Large intestine (tissue), 3 donors: ENCODE data around the gene KIAA0319L. TPM values are rescaled to one million over a fixed set of nuclear protein-coding genes. Genes with fewer than 3 reads are reported as not detected.
A peak's percentile ranks its signal among the peaks of the same experiment; 100 is the strongest.

Experiments
- DNase-seq, 2 donors: peaks; one replicate each; pipeline versions ENCODE4 v3.0.0 to v3.0.0-alpha.2; 2013
- H3K27ac ChIP-seq: one replicate; pipeline ENCODE4 v1.5.1; 2013; ENCODE audit warnings: low read length
- H3K27me3 ChIP-seq: 2 replicates; pipeline ENCODE4 v1.6.1; 2013; ENCODE audit warnings: low read length; ENCODE audit not compliant: control insufficient read depth, insufficient read depth
- H3K36me3 ChIP-seq: 2 replicates; pipeline ENCODE4 v1.6.1; 2013; ENCODE audit warnings: low read length; ENCODE audit not compliant: control insufficient read depth, insufficient read depth
- H3K4me1 ChIP-seq: one replicate; pipeline ENCODE4 v1.6.1; 2013; ENCODE audit warnings: low read length; ENCODE audit not compliant: control insufficient read depth, insufficient read depth
- H3K4me3 ChIP-seq: one replicate; pipeline ENCODE4 v1.5.1; 2013; ENCODE audit warnings: low read length
- H3K9me3 ChIP-seq: one replicate; pipeline ENCODE4 v1.6.1; 2013; ENCODE audit warnings: mild to moderate bottlenecking, low read depth, low read length, moderate library complexity; ENCODE audit not compliant: control insufficient read depth
- WGBS: methylation state at CpG from one replicate; pipeline ENCODE4 v1.1.5; 2013; ENCODE audit warnings: low lambda C conversion rate; ENCODE audit not compliant: insufficient coverage; 5-methylcytosine and 5-hydroxymethylcytosine counted together
- polyA plus RNA-seq: library from polyadenylated mRNA; unstranded; fragments of 120-200 nt; gene quantifications from one replicate; pipeline ENCODE4 v1.2.1, GENCODE V29; 2013

KIAA0319L gene
- polyA plus RNA-seq, 1 donor, result 60.3 TPM

DNA sequence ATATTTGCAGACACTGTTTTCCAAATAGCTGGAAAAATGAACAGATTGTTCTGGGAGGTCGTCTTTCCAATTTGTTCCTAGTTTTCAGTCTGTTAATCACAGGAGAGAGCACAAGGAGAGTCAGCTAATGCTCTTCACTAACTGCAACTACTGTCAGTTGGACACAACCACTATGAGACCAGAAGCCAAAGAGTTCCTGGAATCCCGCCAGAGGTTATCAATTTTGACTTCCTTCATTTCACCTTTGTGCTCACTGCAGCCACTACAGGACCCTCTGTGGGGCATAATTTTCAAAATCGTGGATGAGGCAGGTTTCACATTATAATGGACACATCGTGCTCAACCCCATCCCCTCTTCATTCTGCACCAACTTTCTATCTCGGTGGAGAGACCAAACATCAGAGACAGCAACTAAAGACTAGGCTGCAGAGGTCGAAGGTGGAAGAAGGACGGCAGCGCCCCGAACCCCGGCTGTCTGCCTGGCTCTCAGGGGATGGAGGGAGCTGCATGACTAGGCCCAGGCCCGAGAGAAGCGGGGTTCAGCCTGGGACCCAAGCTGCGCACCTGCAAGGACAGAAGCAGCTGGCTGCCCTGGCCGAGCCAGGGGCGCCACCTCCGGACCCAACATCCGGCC is 602 bp downstream of the KIAA0319L start:
- H3K4me3 ChIP-seq, result peak overlapping the region; percentile 68
- no peak for DNase-seq
- peak overlapping the region; percentile 90 for H3K27ac ChIP-seq
- peaks cover 2% of the 10 kb centered on the region for H3K9me3 ChIP-seq
- WGBS, result 0% methylated on average over 1 of the region's 17 CpGs
- H3K36me3 ChIP-seq, result peaks cover 24% of the 10 kb centered on the region
- no peaks in the 10 kb centered on the region for H3K27me3 ChIP-seq
- peaks cover 18% of the 10 kb centered on the region for H3K4me1 ChIP-seq

DNA sequence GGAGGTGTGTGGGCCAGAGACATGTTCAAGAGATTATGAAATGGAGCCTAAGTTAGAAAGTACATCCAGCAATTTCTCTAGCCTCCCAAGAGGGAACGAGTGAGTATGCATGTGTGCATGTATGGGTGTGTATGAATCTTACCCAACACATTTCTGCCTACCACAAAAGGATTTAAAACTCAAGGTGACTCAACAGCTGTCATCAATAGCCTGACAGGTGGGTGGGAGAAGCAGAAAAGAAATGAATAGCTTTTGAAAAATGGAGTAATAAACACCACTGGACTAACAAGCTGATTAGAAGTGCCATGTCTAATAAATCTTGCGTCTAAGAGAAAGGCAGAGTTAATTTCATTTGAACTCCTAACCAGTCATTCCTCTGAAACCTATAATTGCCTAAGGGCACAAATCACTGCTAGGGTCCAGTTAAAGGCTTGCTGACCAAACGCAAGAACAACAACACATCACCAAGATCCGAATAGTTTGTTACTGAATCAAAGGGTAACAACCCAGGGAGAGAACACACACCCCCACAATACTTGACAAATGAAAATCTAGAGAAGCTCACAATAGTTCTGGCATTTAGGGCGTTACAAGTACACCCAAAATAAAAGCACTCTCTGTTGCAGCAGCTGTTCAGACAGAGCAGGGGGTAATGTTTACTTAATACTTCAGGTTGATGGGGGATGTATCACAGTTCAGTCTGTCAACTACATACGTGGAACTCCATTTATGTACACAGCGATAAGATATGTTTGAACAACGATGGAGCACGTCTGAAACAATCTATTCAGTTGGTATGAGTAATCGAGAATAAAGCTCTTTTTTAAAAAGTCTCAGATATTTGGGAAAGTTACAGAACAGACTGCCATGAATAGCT is 1.4 kb downstream of the KIAA0319L start:
- peaks cover 18% of the 10 kb centered on the region for H3K4me1 ChIP-seq
- peaks cover 2% of the 10 kb centered on the region for H3K9me3 ChIP-seq
- 20% methylated on average over 3 of the region's 10 CpGs for WGBS
- no peaks in the 10 kb centered on the region for H3K27me3 ChIP-seq
- peaks cover 29% of the 10 kb centered on the region for H3K36me3 ChIP-seq
- peak overlapping the region; percentile 90 for H3K27ac ChIP-seq
- peak; percentile 38 to 73 for DNase-seq
- peak overlapping the region; percentile 68 for H3K4me3 ChIP-seq

DNA sequence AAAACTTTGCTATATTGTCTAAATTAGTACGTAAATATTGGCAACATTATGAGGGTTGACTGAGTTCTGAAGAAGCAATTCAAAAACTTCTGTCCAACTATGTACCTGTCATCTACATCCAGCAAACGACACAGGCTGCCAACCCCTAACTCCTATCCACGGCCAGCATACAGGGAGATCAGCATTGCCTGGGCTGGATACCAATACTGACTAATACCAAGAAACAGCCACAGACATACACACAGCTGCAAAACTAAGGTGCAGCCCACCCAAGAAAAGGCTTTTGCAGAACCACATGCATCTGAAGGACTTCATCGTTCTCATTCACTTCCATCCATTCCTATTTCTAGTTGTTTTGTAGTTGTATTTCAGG is 2.0 kb downstream of the KIAA0319L start:
- no peak for DNase-seq
- Histone ChIP-seq H3K4me1 (peaks cover 18% of the 10 kb centered on the region), H3K4me3 (no peak overlapping the region), H3K27ac (no peak overlapping the region), H3K27me3 (no peaks in the 10 kb centered on the region), H3K9me3 (peaks cover 2% of the 10 kb centered on the region), H3K36me3 (peaks cover 33% of the 10 kb centered on the region)
- no CpG with 5 or more reads among the region's 4 CpGs for WGBS

DNA sequence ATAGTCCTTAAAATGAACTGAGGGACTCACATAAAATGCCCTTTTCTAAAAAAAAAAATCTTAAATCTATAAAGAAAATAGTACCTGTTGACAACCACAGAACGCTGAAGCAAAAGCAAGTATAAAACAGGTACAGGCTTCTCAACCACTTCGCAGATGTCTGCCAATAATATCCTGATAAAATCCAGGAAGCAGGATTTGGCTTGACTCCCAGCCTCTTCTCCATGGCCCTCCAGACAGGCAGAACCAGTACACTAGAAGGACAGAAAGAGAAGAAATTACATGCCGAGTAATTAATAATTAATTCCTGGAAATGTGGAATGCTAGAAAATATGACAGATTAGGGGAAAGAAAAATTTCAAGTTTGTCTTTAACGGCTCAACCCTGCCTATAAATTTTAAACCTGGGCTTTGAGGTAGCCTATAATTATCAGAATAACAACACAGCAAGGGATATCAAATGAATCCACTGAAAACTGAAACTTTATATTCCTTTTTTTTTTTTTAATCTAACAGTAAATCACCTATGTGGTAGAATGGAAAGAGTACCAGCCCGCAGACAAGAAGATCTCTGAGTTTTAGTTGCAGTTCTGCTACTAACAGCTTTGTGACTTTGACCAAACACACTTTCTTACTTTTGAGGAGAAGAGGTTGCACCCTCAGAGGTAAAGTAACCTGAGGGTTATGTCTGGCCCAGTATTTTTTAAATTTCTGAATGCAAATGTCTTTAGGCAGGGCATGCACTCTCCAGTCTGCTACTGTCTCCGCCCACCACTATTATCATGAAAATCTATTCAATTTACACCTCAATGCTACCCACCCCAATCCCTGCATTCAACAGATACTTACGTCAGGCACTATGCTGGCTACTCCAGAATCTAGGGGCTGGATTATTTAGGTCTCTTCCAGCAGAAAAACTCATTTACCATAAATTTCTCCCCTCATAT is 2.7 kb downstream of the KIAA0319L start:
- peaks cover 36% of the 10 kb centered on the region for H3K36me3 ChIP-seq
- no peak overlapping the region for H3K27ac ChIP-seq
- DNase-seq, result no peak
- H3K4me3 ChIP-seq, result no peak overlapping the region
- peaks cover 18% of the 10 kb centered on the region for H3K4me1 ChIP-seq
- H3K27me3 ChIP-seq, result no peaks in the 10 kb centered on the region
- whole genome bisulfite sequencing, result 20% methylated on average over 2 of the region's 7 CpGs
- H3K9me3 ChIP-seq, result peaks cover 2% of the 10 kb centered on the region

DNA sequence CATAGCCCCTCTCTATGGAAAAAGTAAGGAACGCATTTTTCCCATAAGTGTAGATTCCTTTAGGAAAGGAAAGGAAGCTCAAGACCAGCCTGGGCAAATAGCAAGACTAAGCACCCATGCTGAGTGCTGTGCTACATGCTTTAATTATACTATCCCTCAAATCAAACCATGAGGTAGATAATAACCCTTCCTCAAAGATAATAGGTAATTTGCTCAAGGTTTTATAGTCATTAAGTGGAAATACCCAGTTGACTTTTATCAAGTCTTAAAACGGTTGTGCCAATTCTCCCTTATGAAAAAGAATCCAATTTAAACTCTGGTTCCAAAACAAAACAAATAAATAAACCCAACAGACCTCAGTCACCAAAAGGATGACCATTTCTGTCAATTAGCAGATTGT is 3.4 kb downstream of the KIAA0319L start:
- H3K9me3 ChIP-seq, result peaks cover 2% of the 10 kb centered on the region
- DNase-seq, result no peak
- no peak overlapping the region for H3K27ac ChIP-seq
- H3K27me3 ChIP-seq, result no peaks in the 10 kb centered on the region
- no peak overlapping the region for H3K4me3 ChIP-seq
- H3K4me1 ChIP-seq, result peaks cover 18% of the 10 kb centered on the region
- H3K36me3 ChIP-seq, result peaks cover 38% of the 10 kb centered on the region
- WGBS, result no CpG with 5 or more reads among the region's 2 CpGs

DNA sequence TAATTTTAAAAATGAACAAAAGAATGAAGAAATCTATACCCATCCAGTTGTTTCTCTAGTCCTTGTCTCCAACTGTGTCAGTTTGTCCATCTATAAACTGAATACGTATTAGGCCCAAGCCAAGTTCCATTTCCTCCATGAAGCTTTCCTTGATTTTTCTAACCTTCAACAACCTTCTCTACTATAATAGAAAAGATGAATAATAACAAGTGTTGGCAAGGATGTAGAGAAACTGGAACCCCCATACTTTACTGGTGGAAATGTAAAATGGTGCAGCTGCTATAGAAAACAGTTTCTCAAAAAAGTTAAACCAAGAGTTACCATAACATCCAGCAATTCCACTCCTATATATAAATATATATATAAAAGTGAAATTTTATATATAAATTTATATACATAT is 10.6 kb downstream of the KIAA0319L start:
- no peaks in the 10 kb centered on the region for H3K4me1 ChIP-seq
- no peak for DNase-seq
- H3K9me3 ChIP-seq, result no peaks in the 10 kb centered on the region
- H3K4me3 ChIP-seq, result no peak overlapping the region
- 100% methylated on average over 1 of the region's 1 CpG for WGBS
- H3K27ac ChIP-seq, result no peak overlapping the region
- no peaks in the 10 kb centered on the region for H3K27me3 ChIP-seq
- peaks cover 37% of the 10 kb centered on the region for H3K36me3 ChIP-seq

DNA sequence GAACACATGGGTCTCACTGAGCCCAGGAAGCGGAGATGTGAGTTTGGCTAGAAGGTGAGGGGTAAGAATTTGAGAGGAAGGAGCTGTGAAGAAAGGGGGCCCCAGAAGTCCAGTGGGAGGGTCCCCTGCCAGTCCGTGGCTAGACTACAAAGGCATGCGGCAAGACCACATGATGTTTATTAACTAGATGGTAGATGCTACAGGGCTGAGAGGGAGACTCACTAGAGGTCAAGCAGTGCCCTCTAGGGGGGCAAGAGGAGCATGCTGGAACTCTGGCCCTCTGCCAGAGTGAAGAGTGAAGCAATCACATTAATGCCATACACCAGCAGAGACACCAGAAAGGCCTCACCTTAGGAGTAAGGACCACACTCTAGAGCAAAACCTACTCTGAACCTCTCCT is 12.2 kb downstream of the KIAA0319L start:
- WGBS, result 100% methylated on average over 1 of the region's 3 CpGs
- H3K9me3 ChIP-seq, result no peaks in the 10 kb centered on the region
- peak; percentile 53 to 64 for DNase-seq
- H3K4me3 ChIP-seq, result no peak overlapping the region
- no peak overlapping the region for H3K27ac ChIP-seq
- no peaks in the 10 kb centered on the region for H3K4me1 ChIP-seq
- H3K27me3 ChIP-seq, result no peaks in the 10 kb centered on the region
- peaks cover 33% of the 10 kb centered on the region for H3K36me3 ChIP-seq

DNA sequence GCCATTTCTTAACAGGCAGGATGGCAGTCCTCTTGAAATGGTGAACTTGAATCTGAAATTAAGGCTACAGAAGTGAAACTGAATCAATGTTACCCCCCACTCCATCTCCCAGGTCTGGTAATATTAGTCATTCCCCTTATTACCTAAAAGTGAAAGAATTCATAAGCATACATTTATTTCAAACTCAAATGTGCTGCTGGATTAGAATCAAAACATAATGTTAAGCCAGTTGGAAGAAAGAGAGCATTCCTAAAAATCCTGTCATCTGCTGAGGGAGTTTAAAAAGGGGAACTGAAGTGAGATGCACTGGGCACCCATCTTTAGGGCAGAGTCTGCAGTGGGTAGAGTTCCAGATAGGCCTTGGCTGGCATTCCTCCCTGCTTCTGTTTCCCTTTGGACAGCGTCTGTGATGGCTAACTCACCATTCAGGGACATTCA is 17.4 kb downstream of the KIAA0319L start:
- Histone ChIP-seq H3K4me3 (no peak overlapping the region), H3K4me1 (no peaks in the 10 kb centered on the region), H3K36me3 (peaks cover 29% of the 10 kb centered on the region), H3K27ac (no peak overlapping the region), H3K9me3 (no peaks in the 10 kb centered on the region), H3K27me3 (no peaks in the 10 kb centered on the region)
- no peak for DNase-seq
- WGBS, result no CpG with 5 or more reads among the region's 1 CpG

DNA sequence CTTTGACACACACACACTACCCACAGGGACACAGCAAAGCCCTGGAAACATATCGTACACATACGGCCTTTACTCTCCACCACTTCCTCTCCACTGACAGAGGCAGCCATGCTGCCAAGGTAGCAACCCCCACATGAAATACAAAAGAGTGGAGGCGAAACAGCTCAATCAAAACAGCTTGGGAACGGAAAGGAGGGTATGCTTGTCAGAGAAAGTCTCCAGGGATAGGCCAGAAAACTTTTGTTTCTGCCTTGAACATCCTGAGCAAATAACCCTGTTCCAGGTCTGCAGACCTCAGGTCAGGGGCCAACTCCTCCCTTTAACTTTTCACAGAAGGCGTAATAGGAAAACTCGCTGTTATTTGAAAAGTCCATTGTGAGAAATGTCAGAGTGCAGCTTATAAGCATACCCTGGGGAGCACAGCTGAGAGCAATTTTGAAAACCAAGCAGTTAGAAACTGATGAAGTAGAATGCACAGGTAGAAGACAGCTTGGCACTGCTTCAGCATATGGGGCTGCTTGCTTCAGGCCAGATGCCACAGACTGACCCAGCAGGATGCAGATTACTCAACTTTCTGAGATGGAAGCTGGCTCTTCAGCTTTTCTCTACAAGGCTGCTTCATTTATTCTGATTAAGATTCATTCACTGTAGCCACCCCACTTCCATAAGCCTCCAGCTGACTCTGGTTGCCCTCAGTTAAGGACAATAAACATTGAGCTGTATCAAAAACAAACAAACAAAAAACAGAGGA is 18.0 kb downstream of the KIAA0319L start:
- Histone ChIP-seq H3K4me1 (no peaks in the 10 kb centered on the region), H3K4me3 (no peak overlapping the region), H3K27me3 (no peaks in the 10 kb centered on the region), H3K9me3 (no peaks in the 10 kb centered on the region), H3K36me3 (peaks cover 29% of the 10 kb centered on the region), H3K27ac (no peak overlapping the region)
- DNase-seq, result no peak
- no CpG with 5 or more reads among the region's 6 CpGs for WGBS
